NCI-H146 (cell line): ENCODE results near the gene RREB1.
"Not testable (repeated sequence)": the region's sequence is repeated elsewhere in the genome, so short reads cannot be mapped to it uniquely, and the experiment has no call there.

ENCODE experiments used
- DNase-seq: peaks from one replicate; lab custom pipeline; 2025; lab: John Stamatoyannopoulos, UW

RREB1 gene

GRCh38 chr6:7262746-7263518 lies 155.2 kb downstream of the RREB1 start:
- no peak for DNase-seq

GRCh38 chr6:7263519-7263805 lies 155.7 kb downstream of the RREB1 start:
- not testable (repeated sequence) for DNase-seq

GRCh38 chr6:7264041-7264440 lies 156.3 kb downstream of the RREB1 start:
- DNase-seq: no peak

- DNase-seq: no peak
These were observed 157.1 kb downstream of the RREB1 start for GRCh38 chr6:7264686-7265384.

GRCh38 chr6:7265385-7265726 lies 157.6 kb downstream of the RREB1 start:
- not testable (repeated sequence) for DNase-seq

GRCh38 chr6:7267071-7267465 lies 159.3 kb downstream of the RREB1 start:
- DNase-seq: no peak

- no peak for DNase-seq
These were observed 159.8 kb downstream of the RREB1 start for GRCh38 chr6:7267466-7268091.

- no peak for DNase-seq
These were observed 160.6 kb downstream of the RREB1 start for GRCh38 chr6:7268362-7268761.

GRCh38 chr6:7268816-7269555 lies 161.2 kb downstream of the RREB1 start:
- DNase-seq: no peak

- no peak for DNase-seq
These were observed 162.1 kb downstream of the RREB1 start for GRCh38 chr6:7269816-7270215.

GRCh38 chr6:7270320-7271204 lies 162.8 kb downstream of the RREB1 start:
- DNase-seq: no peak

GRCh38 chr6:7271205-7271534 lies 163.4 kb downstream of the RREB1 start:
- no peak for DNase-seq

GRCh38 chr6:7273709-7274108 lies 165.9 kb downstream of the RREB1 start:
- no peak for DNase-seq

GRCh38 chr6:7274525-7274924 lies 166.8 kb downstream of the RREB1 start:
- DNase-seq: not testable (repeated sequence)

GRCh38 chr6:7276199-7276524 lies 168.4 kb downstream of the RREB1 start:
- DNase-seq: no peak

- no peak for DNase-seq
These were observed 174.5 kb downstream of the RREB1 start for GRCh38 chr6:7282097-7282906.

GRCh38 chr6:7283676-7284075 lies 175.9 kb downstream of the RREB1 start:
- DNase-seq: no peak

GRCh38 chr6:7285416-7285815 lies 177.7 kb downstream of the RREB1 start:
- DNase-seq: no peak

- no peak for DNase-seq
These were observed 182.3 kb downstream of the RREB1 start for GRCh38 chr6:7290079-7290478.

- no peak for DNase-seq
These were observed 185.0 kb downstream of the RREB1 start for GRCh38 chr6:7292596-7293255.

GRCh38 chr6:7295916-7296315 lies 188.2 kb downstream of the RREB1 start:
- DNase-seq: no peak
